Ovary (tissue), 3 donors: ENCODE measurements around the gene MS4A4A.

Experiments used
- POLR2A ChIP-seq: fragments of 450-650 bp; IDR thresholded peaks from one replicate; pipeline ENCODE4 v1.6.1; 2017; ENCODE audit warnings: antibody characterized with exemption, mild to moderate bottlenecking, moderate library complexity
- TF ChIP-seq, protein P1 (sequence below), 3 donors: fragments of 450-650 bp in 2 of 3; fragments of 200-600 bp in 1 of 3; IDR thresholded peaks; one replicate each; pipeline versions ENCODE4 v1.5.1 to v1.8.0; 2016 to 2022; ENCODE audit warnings: antibody characterized with exemption in 3 of 3, mild to moderate bottlenecking in 1 of 3
- donor health status: DM: no; HTN: no; CAD: no.

DNA sequence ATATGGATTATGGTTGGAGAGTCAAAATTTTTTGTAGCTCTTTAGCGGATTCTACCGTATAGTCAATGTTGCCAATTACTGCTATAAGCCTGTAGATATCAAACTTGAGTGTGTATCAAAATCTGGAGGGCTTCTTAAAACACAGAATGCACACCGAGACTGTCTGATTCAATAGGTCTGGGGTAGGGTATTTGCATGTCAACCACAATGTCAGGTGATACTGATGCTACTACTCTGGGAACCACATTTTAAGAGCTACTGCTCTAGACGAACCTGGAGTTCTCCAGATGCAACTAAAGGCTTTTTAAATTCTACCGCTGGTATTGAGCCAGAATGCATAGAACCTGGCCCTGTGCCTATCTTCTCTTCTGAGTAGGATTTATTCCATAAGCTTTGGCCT is 15.8 kb upstream of the MS4A4A start:
- TF ChIP-seq, protein P1, sequence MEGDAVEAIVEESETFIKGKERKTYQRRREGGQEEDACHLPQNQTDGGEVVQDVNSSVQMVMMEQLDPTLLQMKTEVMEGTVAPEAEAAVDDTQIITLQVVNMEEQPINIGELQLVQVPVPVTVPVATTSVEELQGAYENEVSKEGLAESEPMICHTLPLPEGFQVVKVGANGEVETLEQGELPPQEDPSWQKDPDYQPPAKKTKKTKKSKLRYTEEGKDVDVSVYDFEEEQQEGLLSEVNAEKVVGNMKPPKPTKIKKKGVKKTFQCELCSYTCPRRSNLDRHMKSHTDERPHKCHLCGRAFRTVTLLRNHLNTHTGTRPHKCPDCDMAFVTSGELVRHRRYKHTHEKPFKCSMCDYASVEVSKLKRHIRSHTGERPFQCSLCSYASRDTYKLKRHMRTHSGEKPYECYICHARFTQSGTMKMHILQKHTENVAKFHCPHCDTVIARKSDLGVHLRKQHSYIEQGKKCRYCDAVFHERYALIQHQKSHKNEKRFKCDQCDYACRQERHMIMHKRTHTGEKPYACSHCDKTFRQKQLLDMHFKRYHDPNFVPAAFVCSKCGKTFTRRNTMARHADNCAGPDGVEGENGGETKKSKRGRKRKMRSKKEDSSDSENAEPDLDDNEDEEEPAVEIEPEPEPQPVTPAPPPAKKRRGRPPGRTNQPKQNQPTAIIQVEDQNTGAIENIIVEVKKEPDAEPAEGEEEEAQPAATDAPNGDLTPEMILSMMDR (IDR thresholded peaks at IDR 0.05): no peak
- no peak for TF ChIP-seq POLR2A
